CD4-positive, alpha-beta T cell treated with Interleukin-6 for 4 hours (primary cell): ENCODE data around the gene FANCE.
"Not testable (repeated sequence)": the region's sequence is repeated elsewhere in the genome, so short reads cannot be mapped to it uniquely, and the experiment has no call there.

Experiments used
- DNase-seq: peaks from one replicate; pipeline ENCODE4 v3.0.0-alpha.2; 2020; ENCODE audit warnings: mixed read lengths

Gene FANCE

DNA sequence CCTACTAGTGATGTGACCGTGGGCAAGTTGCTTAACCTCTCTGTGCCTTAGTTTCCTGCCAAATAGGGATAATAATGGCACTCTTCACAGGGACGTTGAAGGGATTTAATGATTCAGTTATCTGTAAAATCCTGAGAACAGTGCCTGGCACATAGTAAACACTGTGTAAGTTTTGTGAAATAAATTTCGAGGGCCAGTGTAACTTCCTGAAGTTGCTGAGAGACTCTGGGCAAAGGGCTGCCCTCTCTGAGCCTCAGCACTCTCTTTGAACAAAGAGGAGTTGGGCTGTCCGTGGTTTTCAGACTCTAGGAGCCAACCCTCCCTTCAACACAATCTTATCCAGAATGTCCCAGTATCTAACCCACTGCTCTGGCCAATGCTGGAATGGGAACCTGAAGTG, 47.2 kb downstream of the FANCE start:
- DNase-seq = no peak

GRCh38 chr6:35500782-35501181, 48.6 kb downstream of the FANCE start:
- no peak for DNase-seq

DNA sequence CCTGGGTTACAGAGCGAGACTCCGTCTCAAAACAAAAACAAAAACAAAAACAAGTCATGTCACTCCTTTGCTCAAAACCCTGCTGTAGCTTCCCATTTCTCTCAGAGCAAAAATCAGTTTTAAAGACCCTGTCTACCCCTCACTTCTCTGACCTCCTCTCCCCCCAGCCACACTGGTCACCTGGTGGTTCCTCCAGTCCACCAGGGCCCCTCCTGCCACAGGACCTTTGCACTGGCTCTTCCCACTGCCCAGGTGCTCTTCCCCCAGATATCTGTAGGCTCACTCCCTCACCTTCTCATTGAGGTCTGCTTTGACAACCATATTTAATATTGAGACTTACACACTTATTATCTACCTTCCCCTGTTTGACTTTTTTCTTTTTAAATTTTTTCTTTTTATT, 49.6 kb downstream of the FANCE start:
- no peak for DNase-seq

DNA sequence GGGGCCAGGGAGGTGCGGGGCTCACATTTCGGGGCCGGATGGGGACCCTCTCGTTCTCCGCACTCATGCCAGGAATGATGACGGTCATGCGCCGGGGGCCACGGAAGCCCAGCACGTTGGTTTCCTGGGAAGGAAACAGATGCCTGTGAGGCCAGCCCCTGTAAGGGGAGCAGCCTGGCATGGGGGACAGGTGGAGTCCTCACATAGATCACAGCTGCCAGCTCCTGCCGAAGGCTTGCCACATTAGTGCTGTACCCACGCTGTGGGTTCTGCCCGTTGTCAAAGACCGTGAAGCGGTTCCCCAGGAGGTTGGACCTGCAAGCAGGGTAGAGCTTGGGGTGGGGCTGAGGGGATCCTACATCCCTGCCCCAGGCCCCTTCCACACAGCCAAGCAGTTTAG, 51.4 kb downstream of the FANCE start:
- DNase-seq = no peak

GRCh38 chr6:35505999-35506412, 53.9 kb downstream of the FANCE start:
- no peak for DNase-seq

DNA sequence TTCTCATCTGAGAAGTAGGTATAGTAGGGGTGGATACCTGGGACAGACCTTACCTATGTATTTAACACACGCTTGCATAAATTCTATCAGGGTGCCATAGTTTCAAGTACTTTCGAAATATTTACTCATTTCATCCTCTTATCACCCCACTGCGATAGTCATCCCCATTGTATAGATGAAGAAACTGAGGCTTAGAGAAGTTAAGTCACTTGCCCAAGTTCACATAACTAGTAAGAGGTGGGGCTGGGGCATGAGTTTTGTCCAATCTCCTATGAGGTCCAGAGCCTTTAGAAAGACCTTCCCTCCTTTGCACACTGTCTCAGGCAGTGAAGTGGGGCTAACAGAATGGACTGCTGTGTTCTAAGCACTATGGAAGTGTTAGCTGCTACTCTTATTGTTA, 54.4 kb downstream of the FANCE start:
- no peak for DNase-seq

DNA sequence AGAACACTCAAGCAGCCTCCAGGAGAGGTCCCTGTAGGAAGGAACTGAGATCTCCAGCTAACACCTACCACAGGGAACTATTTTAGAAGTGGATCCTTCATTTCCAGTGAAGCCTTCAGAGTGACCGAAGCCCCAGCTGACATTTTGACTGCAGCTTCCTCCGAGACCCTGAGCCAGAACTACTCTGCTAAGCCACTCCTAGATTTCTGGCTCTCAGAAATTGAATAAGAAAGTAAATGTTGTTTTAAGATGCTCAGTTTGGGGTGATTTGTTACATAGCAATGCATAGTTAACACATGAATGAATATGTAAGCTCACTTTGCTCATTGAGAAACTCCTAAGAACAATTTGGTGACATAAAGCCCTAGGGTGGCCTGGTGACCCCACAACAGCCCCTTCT, 55.1 kb downstream of the FANCE start:
- no peak for DNase-seq

DNA sequence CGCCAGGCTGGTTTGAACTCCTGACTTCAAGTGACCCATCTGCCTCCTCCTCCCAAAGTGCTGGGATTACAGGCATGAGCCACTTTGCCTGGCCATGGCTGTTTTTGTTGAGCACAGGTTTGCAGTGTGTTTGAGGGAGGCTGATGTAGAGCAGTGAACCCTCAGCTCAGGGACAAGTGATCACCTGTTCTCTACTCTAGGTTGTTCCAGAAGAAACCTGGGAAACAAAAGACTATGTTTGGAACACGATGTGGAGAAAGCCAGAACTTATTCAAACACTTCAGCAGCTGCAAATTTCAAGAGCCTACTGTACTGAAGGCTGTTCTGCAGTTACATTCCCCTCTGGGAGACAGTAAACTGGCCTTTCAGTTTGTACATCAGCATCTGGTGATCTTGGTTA, 55.9 kb downstream of the FANCE start:
- DNase-seq = no peak

DNA sequence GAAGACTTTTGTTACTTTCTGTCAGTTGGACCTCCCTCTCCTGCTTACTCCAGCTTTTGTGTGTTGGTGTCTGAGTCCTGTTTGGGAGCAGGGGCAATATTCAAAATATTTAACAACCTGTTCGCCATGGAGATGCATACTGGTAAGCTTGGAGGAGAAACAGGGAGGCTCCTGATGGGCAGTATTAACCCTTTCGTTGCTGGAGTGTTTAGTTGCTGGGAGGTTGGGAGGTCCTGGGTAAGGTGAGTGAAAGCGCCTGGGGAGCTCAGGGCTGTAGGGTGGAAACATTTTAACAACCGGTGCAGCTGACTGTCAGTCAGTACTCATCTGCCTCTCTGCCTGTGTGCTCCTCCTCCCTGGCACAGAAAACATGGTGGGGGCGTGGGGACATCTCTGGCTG, 56.4 kb downstream of the FANCE start:
- no peak for DNase-seq

DNA sequence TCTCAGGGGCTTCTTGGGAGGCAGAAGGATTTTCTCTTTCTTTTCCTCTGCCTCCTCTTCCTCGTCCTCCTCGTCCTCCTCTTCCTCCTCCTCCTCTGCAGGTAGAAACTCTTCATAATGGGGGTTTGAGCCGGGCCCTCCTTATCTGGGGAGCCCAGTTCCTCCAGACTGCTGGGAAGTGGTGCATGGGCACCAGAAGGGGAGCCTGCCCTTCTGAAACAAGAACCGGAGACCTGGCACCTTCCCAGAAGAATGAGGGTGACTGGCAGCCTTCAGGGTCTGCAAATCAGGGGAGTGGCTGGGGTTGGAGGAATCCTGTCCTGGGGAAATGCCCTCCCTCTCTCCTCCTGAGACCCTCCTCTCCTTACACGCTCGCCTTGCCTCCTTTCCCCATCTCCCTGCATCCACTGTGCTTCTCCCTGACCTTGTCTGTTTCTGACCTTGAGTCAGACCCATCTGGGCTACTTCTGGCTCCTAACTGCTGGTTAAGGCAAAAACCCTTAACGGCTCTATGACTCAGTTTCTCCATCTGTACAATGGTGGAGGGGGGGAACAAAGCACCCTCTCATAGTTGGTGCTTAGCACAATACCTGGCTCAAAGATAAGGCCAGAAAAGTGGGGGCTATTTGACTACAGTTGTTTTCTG, 58.9 kb downstream of the FANCE start:
- no peak for DNase-seq

DNA sequence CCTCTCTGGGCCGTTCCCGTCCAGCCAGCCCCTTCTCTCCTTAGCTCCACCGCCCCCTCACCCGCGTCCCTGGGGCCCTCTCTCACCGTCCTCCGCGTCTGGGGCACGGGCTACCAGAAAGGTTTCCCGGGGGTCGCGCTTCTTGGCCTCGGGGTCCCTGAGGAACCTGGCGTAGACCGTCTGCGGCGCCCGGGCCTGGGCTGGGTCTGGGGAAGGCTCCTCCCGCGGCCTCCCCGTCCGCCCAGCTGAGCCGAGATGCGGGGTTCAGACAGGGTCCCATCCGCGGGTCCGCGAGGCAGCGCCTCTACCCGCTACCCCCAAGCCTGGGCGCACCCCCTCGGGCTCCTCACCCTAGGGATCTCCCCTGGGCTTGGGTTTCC, 59.4 kb downstream of the FANCE start:
- DNase-seq = no peak

GRCh38 chr6:35512006-35512405, 59.9 kb downstream of the FANCE start:
- DNase-seq = no peak

GRCh38 chr6:35512740-35513139, 60.6 kb downstream of the FANCE start, which contains the start of gene TULP1:
Gene TULP1, minus strand, starts transcription at chr6:35512896. Its CDS starts 38 bp downstream, at chr6:35512858.
- DNase-seq = no peak

DNA sequence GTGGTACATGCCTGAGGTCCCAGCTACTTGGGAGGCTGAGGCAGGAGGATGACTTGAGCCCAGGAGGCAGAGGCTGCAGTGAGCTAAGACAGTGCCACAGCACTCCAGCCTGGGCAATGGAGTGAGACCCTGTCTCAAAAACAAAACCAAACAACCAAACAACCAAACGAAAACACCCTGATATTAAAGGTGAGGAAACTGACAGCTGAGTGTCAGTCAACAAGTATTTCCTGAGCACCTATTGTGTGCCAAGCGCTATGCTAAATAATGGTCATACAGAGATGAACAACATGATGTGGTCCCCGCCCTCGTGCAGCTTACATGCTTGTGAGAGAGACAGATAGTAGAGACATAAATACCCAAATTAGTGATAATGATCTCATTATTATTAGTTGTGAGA, 62.4 kb downstream of the FANCE start:
- no peak for DNase-seq

- not testable (repeated sequence) for DNase-seq
Measured at GRCh38 chr6:35515939-35516338, 63.8 kb downstream of the FANCE start.
